Cardiac muscle cell (in vitro differentiated cells and primary cell): Measurements from ENCODE around the gene MVP. TPM values are rescaled to one million over a fixed set of nuclear protein-coding genes. Genes with fewer than 3 reads are reported as not detected.

Source experiments
- DNase-seq, 2 donors: peaks; one replicate each; pipeline versions ENCODE4 v3.0.0 to v3.0.0-alpha.2; 2010 to 2017; ENCODE audit warnings: low read depth in 1 of 2, low spot score in 1 of 2
- H3K27ac ChIP-seq: fragments of 200-600 bp; sonication (generic); 2 replicates; pipeline ENCODE4 v1.5.1; 2016
- H3K27me3 ChIP-seq: fragments of 200-600 bp; sonication (generic); 2 replicates; pipeline ENCODE4 v1.6.0; 2016; ENCODE audit warnings: control low read depth
- H3K36me3 ChIP-seq: fragments of 200-600 bp; sonication (generic); 2 replicates; pipeline ENCODE4 v1.5.1; 2016; ENCODE audit warnings: control low read depth
- H3K4me1 ChIP-seq: fragments of 200-600 bp; sonication (generic); 2 replicates; pipeline ENCODE4 v1.8.1; 2017; ENCODE audit warnings: low read depth, mild to moderate bottlenecking, mixed run types
- H3K4me3 ChIP-seq: fragments of 200-600 bp; sonication (generic); 2 replicates; pipeline ENCODE4 v1.5.1; 2016; ENCODE audit warnings: mild to moderate bottlenecking
- H3K9me3 ChIP-seq: fragments of 200-600 bp; sonication (generic); 2 replicates; pipeline ENCODE4 v1.5.1; 2017; ENCODE audit warnings: low read depth, mild to moderate bottlenecking, control low read depth
- CTCF ChIP-seq: IDR thresholded peaks from 2 replicates; pipeline ENCODE4 v1.5.1; 2012; ENCODE audit warnings: low read depth, mild to moderate bottlenecking, low read length
- polyA plus RNA-seq: library from polyadenylated mRNA; unstranded; fragments of >200 nt; fragmentation: Nextera tagmentation; extraction: Ambion mirVana; gene quantifications from 2 replicates; pipeline ENCODE4 v1.2.1, GENCODE V29; 2016
- total RNA-seq: library from RNA; depleted of rRNA; stranded (reverse); fragments of >200 nt; gene quantifications from 2 replicates; pipeline ENCODE4 v1.2.3, GENCODE V29; 2016

MVP gene
- total and polyA plus RNA-seq, 2 experiments from 2014 or later, result 9.3 to 25.0 TPM

- Histone ChIP-seq H3K4me1 (no peaks in the 10 kb centered on the region), H3K4me3 (no peak overlapping the region)
- TF ChIP-seq CTCF, result no peak
These were observed 16.4 kb downstream of the MVP start for GRCh38 chr16:29836623-29837022.

GRCh38 chr16:29837841-29838240 lies 17.6 kb downstream of the MVP start:
- DNase-seq, result no peak
- H3K27ac ChIP-seq, result no peak overlapping the region
- no peak overlapping the region for H3K4me3 ChIP-seq
- H3K4me1 ChIP-seq, result no peaks in the 10 kb centered on the region
- TF ChIP-seq CTCF, result no peak
- H3K27me3 ChIP-seq, result no peaks in the 10 kb centered on the region
- H3K9me3 ChIP-seq, result no peaks in the 10 kb centered on the region
- no peaks in the 10 kb centered on the region for H3K36me3 ChIP-seq

More at GRCh38 chr16:29836623-29837022, 16.4 kb downstream of the MVP start:
- DNase-seq, result no peak
- no peaks in the 10 kb centered on the region for H3K27me3 ChIP-seq
- no peaks in the 10 kb centered on the region for H3K36me3 ChIP-seq
- H3K9me3 ChIP-seq, result no peaks in the 10 kb centered on the region
- no peak overlapping the region for H3K27ac ChIP-seq

- Histone ChIP-seq H3K36me3 (no peaks in the 10 kb centered on the region), H3K27ac (no peak overlapping the region), H3K4me1 (no peaks in the 10 kb centered on the region), H3K27me3 (no peaks in the 10 kb centered on the region), H3K9me3 (no peaks in the 10 kb centered on the region), H3K4me3 (no peak overlapping the region)
- no peak for TF ChIP-seq CTCF
- DNase-seq, result no peak
These were observed 19.6 kb downstream of the MVP start for GRCh38 chr16:29839822-29840221.

- Histone ChIP-seq H3K27me3 (no peaks in the 10 kb centered on the region), H3K4me1 (no peaks in the 10 kb centered on the region), H3K36me3 (no peaks in the 10 kb centered on the region), H3K4me3 (no peak overlapping the region), H3K27ac (no peak overlapping the region), H3K9me3 (no peaks in the 10 kb centered on the region)
- no peak for TF ChIP-seq CTCF
- DNase-seq, result no peak
These were observed 20.0 kb downstream of the MVP start for GRCh38 chr16:29840240-29840639.

- Histone ChIP-seq H3K4me1 (no peaks in the 10 kb centered on the region), H3K36me3 (no peaks in the 10 kb centered on the region), H3K9me3 (no peaks in the 10 kb centered on the region), H3K27ac (no peak overlapping the region), H3K4me3 (no peak overlapping the region), H3K27me3 (no peaks in the 10 kb centered on the region)
- no peak for TF ChIP-seq CTCF
- no peak for DNase-seq
These were observed 21.4 kb downstream of the MVP start for GRCh38 chr16:29841631-29842030.
